Measurements from ENCODE around the gene RBMS2.

Gene RBMS2

GRCh38 chr12:56521590-56522371, at the start of gene RBMS2:
TSS of gene RBMS2 (plus strand) at chr12:56521820. CDS start at chr12:56522024, 204 bp downstream.
- no peaks in the 10 kb centered on the region for H3K36me3 ChIP-seq (ENCODE audit: control insufficient read depth, insufficient read depth, low read length)
- H3K4me1 ChIP-seq (ENCODE audit: control insufficient read depth, insufficient read depth, low read length): peaks cover 11% of the 10 kb centered on the region
- no peaks in the 10 kb centered on the region for H3K9me3 ChIP-seq (ENCODE audit: control insufficient read depth, low read length)
- H3K9ac ChIP-seq (ENCODE audit: low read length): peak within 1 kb of the TSS; percentile 81
- H3K27me3 ChIP-seq (ENCODE audit: control insufficient read depth, insufficient read depth, low read length): no peaks in the 10 kb centered on the region
- H3K4me3 ChIP-seq (ENCODE audit: low read length): peak within 1 kb of the TSS; percentile 73

GRCh38 chr12:56474389-56474788, 47.2 kb upstream of the RBMS2 start:
- peaks cover 17% of the 10 kb centered on the region for H3K4me1 ChIP-seq (ENCODE audit: control insufficient read depth, insufficient read depth, low read length)

GRCh38 chr12:56476143-56476542, 45.5 kb upstream of the RBMS2 start:
- Histone ChIP-seq H3K4me1 (ENCODE audit: control insufficient read depth, insufficient read depth, low read length) (peaks cover 4% of the 10 kb centered on the region), H3K4me3 (ENCODE audit: low read length) (no peak overlapping the region), H3K36me3 (ENCODE audit: control insufficient read depth, insufficient read depth, low read length) (no peaks in the 10 kb centered on the region), H3K9ac (ENCODE audit: low read length) (no peak overlapping the region), H3K27me3 (ENCODE audit: control insufficient read depth, insufficient read depth, low read length) (no peaks in the 10 kb centered on the region), H3K9me3 (ENCODE audit: control insufficient read depth, low read length) (no peaks in the 10 kb centered on the region)

More at GRCh38 chr12:56474389-56474788, 47.2 kb upstream of the RBMS2 start:
- Histone ChIP-seq H3K27me3 (ENCODE audit: control insufficient read depth, insufficient read depth, low read length) (no peaks in the 10 kb centered on the region), H3K9ac (ENCODE audit: low read length) (no peak overlapping the region), H3K36me3 (ENCODE audit: control insufficient read depth, insufficient read depth, low read length) (no peaks in the 10 kb centered on the region), H3K9me3 (ENCODE audit: control insufficient read depth, low read length) (no peaks in the 10 kb centered on the region), H3K4me3 (ENCODE audit: low read length) (no peak overlapping the region)

GRCh38 chr12:56476972-56477432, 44.6 kb upstream of the RBMS2 start:
- no peaks in the 10 kb centered on the region for H3K9me3 ChIP-seq (ENCODE audit: control insufficient read depth, low read length)
- no peaks in the 10 kb centered on the region for H3K27me3 ChIP-seq (ENCODE audit: control insufficient read depth, insufficient read depth, low read length)
- no peak overlapping the region for H3K9ac ChIP-seq (ENCODE audit: low read length)
- no peak overlapping the region for H3K4me3 ChIP-seq (ENCODE audit: low read length)
- H3K4me1 ChIP-seq (ENCODE audit: control insufficient read depth, insufficient read depth, low read length): peaks cover 4% of the 10 kb centered on the region
- H3K36me3 ChIP-seq (ENCODE audit: control insufficient read depth, insufficient read depth, low read length): no peaks in the 10 kb centered on the region

GRCh38 chr12:56477521-56478225, 43.9 kb upstream of the RBMS2 start:
- no peaks in the 10 kb centered on the region for H3K9me3 ChIP-seq (ENCODE audit: control insufficient read depth, low read length)
- no peaks in the 10 kb centered on the region for H3K27me3 ChIP-seq (ENCODE audit: control insufficient read depth, insufficient read depth, low read length)
- no peaks in the 10 kb centered on the region for H3K36me3 ChIP-seq (ENCODE audit: control insufficient read depth, insufficient read depth, low read length)
- no peak overlapping the region for H3K9ac ChIP-seq (ENCODE audit: low read length)
- peaks cover 4% of the 10 kb centered on the region for H3K4me1 ChIP-seq (ENCODE audit: control insufficient read depth, insufficient read depth, low read length)
- no peak overlapping the region for H3K4me3 ChIP-seq (ENCODE audit: low read length)

GRCh38 chr12:56479625-56480024, 42.0 kb upstream of the RBMS2 start:
- Histone ChIP-seq H3K36me3 (ENCODE audit: control insufficient read depth, insufficient read depth, low read length) (no peaks in the 10 kb centered on the region), H3K9ac (ENCODE audit: low read length) (no peak overlapping the region), H3K9me3 (ENCODE audit: control insufficient read depth, low read length) (no peaks in the 10 kb centered on the region), H3K4me3 (ENCODE audit: low read length) (no peak overlapping the region), H3K4me1 (ENCODE audit: control insufficient read depth, insufficient read depth, low read length) (no peaks in the 10 kb centered on the region), H3K27me3 (ENCODE audit: control insufficient read depth, insufficient read depth, low read length) (no peaks in the 10 kb centered on the region)

- peaks cover 8% of the 10 kb centered on the region for H3K27me3 ChIP-seq (ENCODE audit: control insufficient read depth, insufficient read depth, low read length)
- no peak overlapping the region for H3K4me3 ChIP-seq (ENCODE audit: low read length)
These were observed 37.1 kb upstream of the RBMS2 start for GRCh38 chr12:56484566-56484965.

GRCh38 chr12:56486694-56487093, 34.9 kb upstream of the RBMS2 start:
- Histone ChIP-seq H3K4me1 (ENCODE audit: control insufficient read depth, insufficient read depth, low read length) (peaks cover 8% of the 10 kb centered on the region), H3K27me3 (ENCODE audit: control insufficient read depth, insufficient read depth, low read length) (peaks cover 20% of the 10 kb centered on the region), H3K4me3 (ENCODE audit: low read length) (no peak overlapping the region), H3K9me3 (ENCODE audit: control insufficient read depth, low read length) (no peaks in the 10 kb centered on the region), H3K36me3 (ENCODE audit: control insufficient read depth, insufficient read depth, low read length) (no peaks in the 10 kb centered on the region), H3K9ac (ENCODE audit: low read length) (no peak overlapping the region)

More at GRCh38 chr12:56484566-56484965, 37.1 kb upstream of the RBMS2 start:
- no peaks in the 10 kb centered on the region for H3K9me3 ChIP-seq (ENCODE audit: control insufficient read depth, low read length)
- H3K36me3 ChIP-seq (ENCODE audit: control insufficient read depth, insufficient read depth, low read length): no peaks in the 10 kb centered on the region
- H3K4me1 ChIP-seq (ENCODE audit: control insufficient read depth, insufficient read depth, low read length): peaks cover 8% of the 10 kb centered on the region
- no peak overlapping the region for H3K9ac ChIP-seq (ENCODE audit: low read length)

- H3K4me3 ChIP-seq (ENCODE audit: low read length): peak overlapping the region; percentile 45
- no peaks in the 10 kb centered on the region for H3K36me3 ChIP-seq (ENCODE audit: control insufficient read depth, insufficient read depth, low read length)
- H3K27me3 ChIP-seq (ENCODE audit: control insufficient read depth, insufficient read depth, low read length): peaks cover 22% of the 10 kb centered on the region
- H3K4me1 ChIP-seq (ENCODE audit: control insufficient read depth, insufficient read depth, low read length): peaks cover 8% of the 10 kb centered on the region
- no peaks in the 10 kb centered on the region for H3K9me3 ChIP-seq (ENCODE audit: control insufficient read depth, low read length)
- H3K9ac ChIP-seq (ENCODE audit: low read length): peak overlapping the region; percentile 38
These were observed 34.1 kb upstream of the RBMS2 start for GRCh38 chr12:56487448-56488040.

GRCh38 chr12:56488041-56488955, 33.3 kb upstream of the RBMS2 start, which contains the start of gene GLS2:
TSS of gene GLS2 (minus strand) at chr12:56488161. CDS start at chr12:56488118, 43 bp downstream.
- peak within 1 kb of the TSS; percentile 45 for H3K4me3 ChIP-seq (ENCODE audit: low read length)
- H3K9ac ChIP-seq (ENCODE audit: low read length): peak within 1 kb of the TSS; percentile 38
- H3K27me3 ChIP-seq (ENCODE audit: control insufficient read depth, insufficient read depth, low read length): peaks cover 23% of the 10 kb centered on the region

GRCh38 chr12:56490360-56490759, 31.3 kb upstream of the RBMS2 start:
- Histone ChIP-seq H3K4me1 (ENCODE audit: control insufficient read depth, insufficient read depth, low read length) (peaks cover 8% of the 10 kb centered on the region), H3K4me3 (ENCODE audit: low read length) (no peak overlapping the region), H3K36me3 (ENCODE audit: control insufficient read depth, insufficient read depth, low read length) (no peaks in the 10 kb centered on the region), H3K27me3 (ENCODE audit: control insufficient read depth, insufficient read depth, low read length) (peaks cover 23% of the 10 kb centered on the region), H3K9me3 (ENCODE audit: control insufficient read depth, low read length) (no peaks in the 10 kb centered on the region), H3K9ac (ENCODE audit: low read length) (no peak overlapping the region)

More at GRCh38 chr12:56488041-56488955, 33.3 kb upstream of the RBMS2 start, which contains the start of gene GLS2:
- Histone ChIP-seq H3K4me1 (ENCODE audit: control insufficient read depth, insufficient read depth, low read length) (peaks cover 8% of the 10 kb centered on the region), H3K9me3 (ENCODE audit: control insufficient read depth, low read length) (no peaks in the 10 kb centered on the region), H3K36me3 (ENCODE audit: control insufficient read depth, insufficient read depth, low read length) (no peaks in the 10 kb centered on the region)
